RPMI8226 (cell line): ENCODE measurements around the gene SLC19A1.
"Not testable (repeated sequence)": the region's sequence is repeated elsewhere in the genome, so short reads cannot be mapped to it uniquely, and the experiment has no call there.

ENCODE experiments used
- DNase-seq: peaks from one replicate; pipeline ENCODE4 v3.0.0-alpha.2; 2015

The SLC19A1 gene

DNA sequence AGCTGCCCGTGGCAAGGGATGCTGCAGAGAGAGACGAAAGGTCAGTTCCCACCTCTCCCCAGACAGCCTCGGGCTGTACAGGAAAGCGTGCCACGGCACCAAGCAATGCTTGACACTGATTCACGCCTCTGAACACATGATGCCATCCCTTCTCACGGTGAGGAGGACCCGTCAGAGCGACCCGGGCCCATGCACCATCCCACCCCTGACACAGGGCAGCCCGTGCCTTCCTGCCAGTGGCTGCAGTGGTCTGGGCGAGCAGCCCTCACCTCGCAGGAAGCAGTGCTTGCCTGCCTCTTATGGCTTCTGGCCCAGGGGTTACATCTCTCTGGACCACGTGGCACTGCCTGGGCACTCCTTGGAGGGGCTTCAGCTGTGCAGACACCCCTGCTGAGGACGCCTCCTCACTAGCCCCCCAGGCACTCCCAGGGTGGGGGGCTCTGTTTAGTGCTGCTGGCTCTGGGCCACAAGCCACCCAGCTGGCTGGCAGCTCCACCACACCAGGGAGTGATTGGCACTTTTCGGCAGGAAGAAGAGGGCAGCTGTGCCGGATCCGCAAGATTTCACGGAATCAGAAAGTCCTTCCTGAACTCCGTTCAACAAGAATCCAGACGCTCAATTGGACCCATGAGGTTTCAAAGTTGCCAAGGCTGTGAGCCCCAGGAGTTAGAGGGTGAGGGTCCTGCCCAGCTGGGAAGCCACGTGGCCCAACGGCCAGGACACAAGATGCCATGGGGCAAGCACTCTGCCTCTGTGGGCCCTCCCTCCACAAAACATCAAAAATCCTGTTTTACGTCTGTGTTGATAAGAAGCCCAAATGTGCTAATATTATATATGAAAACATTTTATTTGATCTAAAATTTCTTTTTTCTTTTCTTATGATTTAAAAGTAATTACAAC is 34.8 kb upstream of the SLC19A1 start:
- DNase-seq: no peak

DNA sequence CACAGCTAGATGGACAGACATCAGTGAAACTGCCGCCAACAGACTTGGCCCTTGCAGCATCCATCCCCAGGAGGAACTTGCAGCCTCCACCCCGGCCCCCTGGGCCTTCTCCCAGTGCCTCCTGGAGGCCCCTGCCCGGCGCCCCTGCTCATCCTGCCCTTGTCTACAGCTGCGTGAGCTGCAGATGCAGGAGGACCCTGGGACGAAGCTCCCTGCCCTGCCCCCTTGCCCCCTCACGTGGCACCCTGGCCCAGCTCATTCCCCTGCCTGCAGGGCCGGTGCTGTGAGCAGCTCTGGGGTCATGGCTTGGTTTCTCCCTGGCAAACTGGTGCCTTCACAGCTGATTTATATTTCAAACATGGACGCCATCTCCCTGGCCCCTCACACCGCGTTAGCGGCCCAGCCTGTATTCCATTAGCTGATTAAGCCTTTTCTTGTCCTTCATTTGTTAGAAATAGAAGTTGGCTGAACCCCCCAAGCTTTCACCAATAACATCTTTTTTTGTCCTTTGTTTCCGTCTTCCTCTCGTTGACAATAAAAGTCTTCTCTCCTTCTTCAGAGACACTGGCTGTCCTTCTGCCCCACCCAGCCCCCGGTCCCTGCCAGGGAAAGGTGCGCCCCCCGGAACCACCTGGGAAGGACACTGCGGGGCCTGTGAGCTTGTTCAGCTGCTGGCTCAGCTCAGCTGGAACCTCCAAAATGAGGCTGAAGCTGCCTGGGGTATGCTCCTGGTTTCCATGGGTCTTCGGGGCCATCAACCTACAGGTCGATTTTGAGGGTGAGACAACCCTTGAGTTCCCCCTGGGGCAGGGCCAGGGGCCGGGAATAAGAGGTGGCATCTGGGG is 34.0 kb upstream of the SLC19A1 start:
- no peak for DNase-seq

DNA sequence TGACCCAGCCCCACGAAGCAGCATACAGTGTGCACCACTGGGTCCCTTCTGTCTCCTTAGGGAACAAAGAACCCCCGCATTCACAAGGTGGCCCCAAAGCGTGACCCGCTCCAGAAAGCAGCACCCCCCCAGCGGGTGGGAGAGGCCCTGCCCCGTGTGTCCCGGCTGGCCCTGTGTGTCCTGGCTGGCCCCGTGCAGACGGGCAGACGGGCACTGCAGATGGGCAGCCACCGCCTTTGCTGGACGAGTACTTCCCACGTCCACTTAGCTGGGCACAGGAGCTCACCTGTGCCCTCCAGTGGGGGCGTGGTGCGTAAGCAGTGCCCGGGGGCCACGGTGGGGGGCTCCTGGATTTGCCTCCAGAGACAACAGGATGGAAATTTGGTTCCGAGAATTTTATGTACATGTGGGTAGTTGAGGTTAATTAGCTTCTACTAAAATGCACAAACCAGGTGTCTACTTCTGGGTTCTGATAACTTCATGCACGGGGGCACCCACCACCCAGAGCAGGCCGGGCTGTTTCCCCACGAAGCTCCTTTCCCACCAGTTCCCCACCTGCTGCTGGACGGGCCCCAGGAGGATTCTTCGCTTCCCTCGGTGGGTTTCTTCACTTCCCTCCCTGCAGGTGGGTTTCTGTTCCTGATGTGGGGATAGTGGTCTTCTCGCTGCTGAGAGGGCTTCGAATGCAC is 33.2 kb upstream of the SLC19A1 start:
- no peak for DNase-seq

DNA sequence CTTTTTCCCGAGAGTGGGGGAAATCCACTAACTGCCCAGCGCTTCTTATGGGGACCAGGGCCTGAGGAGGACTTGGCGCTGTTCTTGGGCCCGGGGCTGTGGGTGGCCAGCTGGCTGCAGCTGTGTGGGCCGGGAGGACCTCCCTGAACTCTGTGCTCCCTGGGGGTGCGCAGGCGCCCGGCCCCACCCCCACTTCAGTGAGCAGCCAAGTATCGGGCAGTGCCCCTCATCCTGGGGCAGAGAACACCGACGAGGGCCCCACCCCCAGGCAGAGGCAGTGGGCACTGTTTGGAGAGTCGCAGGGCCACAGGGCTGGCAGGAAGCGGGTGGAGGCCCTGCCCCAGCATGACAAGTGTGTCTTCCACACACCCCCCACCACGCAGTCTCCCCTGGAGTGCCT is 32.5 kb upstream of the SLC19A1 start:
- DNase-seq: no peak

DNA sequence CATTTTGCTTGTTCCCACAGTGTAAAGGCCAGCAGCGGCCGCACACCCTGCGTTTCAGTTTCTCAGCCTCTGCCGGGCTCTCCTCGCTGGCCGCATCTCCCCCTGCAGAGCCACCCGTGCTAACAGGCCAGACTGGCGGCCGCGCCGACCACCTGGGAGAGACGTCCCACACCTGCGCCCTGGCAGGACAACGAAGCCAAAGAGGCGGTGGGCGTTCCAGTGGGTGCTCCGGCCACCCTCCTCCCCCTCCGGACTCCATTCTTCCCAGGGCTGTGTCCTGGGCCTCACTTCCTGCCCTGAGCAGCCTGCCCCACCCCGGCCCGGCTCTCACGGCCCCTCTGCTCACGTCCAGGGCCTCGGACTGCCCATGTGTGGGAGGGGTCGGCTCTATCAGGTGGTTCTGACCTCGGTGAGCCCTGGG is 31.9 kb upstream of the SLC19A1 start:
- no peak for DNase-seq

DNA sequence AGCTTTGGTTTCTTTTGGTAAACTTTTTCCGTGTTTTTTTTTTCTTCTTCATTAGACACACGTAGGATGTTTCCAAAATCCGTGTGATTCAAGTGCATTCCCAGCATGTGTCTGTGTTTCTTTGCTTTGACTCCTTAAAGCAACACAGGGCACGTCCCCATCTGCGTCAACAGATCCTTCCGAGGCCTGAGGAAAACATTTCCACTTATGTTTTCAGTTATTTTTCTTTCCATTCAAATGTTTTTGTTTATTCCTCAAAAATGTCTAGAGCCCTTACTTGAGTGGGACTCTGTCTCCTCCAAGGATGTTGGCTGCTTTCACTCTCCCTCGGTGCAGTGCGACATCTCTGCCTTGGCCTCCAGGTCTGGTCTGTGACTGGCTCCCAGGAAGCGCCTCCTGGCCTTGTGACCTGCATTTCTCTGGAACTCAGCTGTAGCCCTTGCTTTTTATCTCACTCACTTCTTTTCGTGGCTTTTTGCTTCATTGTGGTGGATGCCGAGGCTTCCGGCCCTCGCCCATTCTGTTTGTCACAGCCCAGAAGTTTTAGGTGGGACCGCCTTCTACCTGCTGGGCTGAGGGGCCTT is 31.3 kb upstream of the SLC19A1 start:
- DNase-seq: no peak

DNA sequence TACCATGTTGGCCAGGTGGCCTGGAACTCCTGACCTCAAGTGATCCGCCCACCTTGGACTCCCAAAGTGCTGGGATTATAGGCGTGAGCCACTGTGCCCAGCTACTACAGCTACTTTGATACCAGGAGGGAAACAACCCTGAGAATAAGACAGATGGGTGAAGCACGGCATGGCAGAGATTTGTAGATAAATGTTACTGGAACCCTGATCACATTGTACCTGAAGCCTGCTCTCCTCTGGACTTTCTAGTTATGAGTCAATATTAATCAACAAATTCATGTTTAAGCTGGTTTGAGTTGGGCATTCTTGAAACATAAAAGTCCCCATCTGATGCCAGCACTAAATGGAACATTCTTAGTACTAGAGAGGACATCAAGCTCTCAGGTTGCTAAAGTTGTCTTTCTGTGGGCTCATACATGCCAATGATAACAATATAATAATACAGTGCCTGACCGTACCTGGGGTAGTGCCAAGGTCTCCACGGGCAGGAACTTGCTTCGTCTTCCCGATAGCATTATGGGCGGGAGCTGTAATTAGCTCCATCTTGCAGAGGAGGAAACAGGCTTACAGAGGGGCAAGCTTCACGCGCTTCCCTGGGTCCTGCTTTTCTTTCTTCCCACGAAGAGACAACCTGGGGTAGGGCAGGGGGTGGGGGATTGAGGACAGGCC is 30.7 kb upstream of the SLC19A1 start:
- no peak for DNase-seq

DNA sequence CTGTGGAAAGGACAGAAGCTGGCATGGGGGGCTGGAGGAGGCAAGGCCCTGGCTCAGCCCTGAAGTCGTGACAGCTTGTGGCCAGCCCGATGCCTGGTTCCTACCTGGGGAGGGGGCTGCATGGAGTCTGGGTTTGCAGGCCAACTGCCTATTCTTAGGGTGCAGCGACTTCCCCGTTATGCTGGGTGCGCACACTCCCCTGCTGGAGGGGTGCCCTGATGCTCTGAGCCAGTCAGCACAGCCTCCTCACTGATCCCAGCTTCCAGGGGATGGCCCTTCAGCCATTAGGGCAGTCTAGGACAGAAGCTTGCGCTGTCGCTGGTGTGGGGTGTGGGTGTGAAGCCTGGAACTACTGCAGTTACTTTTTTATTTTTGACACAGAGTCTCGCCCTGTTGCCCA is 30.0 kb upstream of the SLC19A1 start:
- DNase-seq: no peak

DNA sequence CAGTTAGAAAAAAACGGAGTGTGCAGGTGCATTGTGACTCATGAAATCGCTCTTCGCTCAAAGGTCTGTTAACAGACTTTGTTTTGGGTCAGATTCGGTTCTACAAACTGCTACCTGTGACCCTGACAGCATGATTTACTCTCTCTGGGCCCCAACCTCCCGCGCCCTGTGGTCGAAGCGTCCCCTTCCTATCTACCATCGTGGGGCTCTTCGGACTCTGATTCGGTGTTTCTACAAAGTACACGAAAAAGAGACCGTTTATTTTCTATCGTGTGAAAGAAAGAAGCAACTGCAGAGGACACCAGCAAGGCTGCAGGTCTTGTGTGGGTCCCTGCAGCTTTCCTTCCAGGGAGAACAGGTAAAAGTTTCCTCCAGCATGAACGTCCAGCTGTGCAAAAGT is 29.4 kb upstream of the SLC19A1 start:
- no peak for DNase-seq

DNA sequence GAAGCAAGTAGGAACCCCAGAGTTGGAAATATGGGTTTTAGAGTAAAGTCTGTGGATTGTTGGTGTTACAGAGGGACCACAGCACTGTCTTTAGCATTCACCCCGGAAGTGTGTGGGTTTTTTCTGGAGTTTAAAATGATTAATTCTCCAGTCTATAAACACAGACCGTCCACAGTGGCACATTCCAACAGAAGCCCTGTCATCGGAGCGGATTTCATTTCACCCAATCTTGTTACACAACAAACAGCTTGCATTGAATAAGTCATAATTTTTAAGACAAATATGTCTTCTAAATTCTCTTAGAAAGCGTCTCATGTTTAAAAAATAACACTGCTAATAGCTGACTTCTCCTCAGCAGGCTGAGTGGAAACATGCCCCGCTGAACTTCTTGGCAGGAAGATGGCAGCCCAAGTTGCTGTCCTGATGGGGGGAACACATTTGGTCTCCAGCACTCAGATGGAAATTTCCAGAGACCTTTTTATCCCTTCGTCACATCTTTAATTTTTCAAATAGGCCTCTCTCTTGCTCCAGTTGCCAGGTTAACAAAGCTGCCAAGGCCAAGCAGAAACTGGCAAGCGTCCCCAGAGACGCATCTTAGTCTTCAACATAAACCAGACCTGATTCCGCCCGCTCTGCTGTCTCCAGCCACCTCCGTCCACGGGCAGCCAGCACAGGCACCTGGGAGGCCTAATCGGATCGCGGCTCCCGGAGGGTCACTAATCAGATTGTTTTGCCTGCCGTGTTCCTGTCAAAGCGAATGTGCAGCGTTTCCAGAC is 28.8 kb upstream of the SLC19A1 start:
- no peak for DNase-seq

DNA sequence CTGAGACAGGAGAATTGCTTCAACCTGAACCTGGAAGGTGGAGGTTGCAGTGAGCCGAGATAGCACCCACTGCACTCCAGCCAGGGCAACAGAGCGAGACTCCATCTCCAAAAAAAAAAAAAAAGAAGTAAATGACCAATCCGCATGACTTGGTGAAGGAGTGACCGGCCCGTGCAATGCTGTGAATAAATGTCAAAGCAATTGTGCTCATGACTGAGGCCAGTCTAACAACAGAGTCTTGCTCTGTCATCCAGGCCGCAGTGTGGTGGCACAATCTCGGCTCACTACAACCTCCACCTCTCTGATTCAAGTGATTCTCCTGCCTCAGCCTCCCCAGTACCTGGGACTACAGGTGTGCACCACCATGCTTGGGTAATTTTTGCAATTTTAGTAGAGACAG is 27.8 kb upstream of the SLC19A1 start:
- DNase-seq: no peak

DNA sequence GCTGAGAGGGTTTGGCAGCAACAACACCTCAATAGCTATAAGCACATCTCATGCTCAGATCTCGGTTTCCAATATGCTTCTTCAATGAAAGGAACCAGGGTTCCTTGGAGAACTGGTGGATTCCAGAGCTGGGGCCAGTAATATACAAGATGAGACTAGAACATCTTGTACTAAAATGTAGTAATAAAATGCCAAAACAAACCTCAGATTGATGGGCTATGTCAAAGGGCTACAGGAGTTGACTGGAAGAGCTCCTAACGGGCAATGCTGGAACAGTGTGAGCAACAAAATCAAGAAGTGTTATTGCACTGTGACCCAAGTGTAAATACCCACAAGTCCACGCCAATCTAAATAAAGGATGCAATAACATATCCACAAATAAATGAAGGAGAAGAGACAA is 26.1 kb upstream of the SLC19A1 start:
- DNase-seq: no peak

DNA sequence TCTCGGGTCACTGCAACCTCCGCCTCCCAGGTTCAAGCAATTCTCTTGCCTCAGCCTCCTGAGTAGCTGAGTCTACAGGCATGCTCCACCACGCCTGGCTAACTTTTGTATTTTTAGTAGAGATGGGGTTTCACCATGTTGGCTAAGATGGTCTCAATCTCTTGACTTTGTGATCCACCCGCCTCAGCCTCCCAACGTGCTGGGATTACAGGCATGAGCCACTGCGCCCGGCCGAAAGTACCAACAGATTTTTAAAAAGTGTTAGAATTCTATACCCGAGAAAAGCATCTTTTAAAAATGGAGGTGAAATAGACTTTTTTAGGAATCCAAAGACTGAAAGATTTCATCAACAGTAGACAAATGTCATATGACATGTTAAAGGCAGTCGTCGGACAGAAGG is 21.9 kb upstream of the SLC19A1 start:
- DNase-seq: not testable (repeated sequence)

DNA sequence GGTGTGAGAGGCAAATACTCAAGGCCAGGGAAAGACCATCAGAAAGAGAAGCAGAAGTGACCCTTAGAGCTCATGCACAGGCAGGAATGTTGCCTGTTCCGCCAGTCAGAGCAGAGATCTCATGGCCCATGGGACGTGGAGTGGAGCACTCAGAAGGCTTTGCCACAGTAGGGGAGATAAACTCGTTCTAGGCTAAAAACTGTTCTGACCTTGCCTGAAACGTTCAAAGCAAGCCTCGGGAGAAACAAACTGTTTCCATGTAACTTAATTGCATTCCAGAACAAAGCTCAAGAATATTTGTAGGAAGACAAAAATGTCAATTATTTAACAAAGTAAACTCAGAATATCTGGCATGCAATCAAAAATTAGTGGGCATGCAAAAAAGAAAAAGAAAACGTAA is 20.7 kb upstream of the SLC19A1 start:
- DNase-seq: no peak

DNA sequence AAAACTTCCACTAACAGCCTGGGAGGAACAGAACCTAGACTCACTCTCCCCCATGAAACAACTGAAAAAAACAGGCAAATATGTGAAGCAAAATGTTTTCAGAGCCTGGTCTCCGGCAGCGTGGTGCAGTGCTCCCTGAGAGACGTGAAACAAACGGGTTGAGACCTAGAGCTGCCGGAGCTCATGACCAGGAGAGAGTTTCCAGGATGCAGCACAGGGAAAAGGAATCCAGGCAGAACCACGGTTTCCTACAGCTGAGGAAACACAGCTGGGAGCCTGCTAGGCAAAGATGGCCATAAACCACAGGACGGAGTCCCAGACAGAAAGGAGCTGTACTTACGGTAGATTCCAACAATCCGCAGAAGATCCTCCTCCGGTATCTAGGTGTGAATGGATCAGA is 20.2 kb upstream of the SLC19A1 start:
- no peak for DNase-seq

DNA sequence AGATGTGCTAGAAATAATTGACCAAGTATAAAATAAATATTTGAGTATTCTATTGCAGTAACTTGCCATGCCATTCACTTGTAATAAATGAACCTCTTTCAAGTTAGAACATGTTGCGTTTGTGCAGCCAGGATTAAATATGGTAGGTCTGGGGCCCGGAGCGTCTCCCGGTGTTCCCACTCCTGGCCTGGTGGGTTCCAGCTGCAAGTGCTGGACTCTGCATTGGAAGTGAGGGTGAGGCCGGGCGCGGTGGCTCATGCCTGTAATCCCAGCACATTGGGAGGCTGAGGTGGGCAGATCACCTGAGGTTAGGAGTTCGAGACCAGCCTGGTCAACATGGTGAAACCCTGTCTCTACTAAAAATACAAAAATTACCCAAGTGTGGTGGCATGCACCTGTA is 19.0 kb upstream of the SLC19A1 start:
- not testable (repeated sequence) for DNase-seq

DNA sequence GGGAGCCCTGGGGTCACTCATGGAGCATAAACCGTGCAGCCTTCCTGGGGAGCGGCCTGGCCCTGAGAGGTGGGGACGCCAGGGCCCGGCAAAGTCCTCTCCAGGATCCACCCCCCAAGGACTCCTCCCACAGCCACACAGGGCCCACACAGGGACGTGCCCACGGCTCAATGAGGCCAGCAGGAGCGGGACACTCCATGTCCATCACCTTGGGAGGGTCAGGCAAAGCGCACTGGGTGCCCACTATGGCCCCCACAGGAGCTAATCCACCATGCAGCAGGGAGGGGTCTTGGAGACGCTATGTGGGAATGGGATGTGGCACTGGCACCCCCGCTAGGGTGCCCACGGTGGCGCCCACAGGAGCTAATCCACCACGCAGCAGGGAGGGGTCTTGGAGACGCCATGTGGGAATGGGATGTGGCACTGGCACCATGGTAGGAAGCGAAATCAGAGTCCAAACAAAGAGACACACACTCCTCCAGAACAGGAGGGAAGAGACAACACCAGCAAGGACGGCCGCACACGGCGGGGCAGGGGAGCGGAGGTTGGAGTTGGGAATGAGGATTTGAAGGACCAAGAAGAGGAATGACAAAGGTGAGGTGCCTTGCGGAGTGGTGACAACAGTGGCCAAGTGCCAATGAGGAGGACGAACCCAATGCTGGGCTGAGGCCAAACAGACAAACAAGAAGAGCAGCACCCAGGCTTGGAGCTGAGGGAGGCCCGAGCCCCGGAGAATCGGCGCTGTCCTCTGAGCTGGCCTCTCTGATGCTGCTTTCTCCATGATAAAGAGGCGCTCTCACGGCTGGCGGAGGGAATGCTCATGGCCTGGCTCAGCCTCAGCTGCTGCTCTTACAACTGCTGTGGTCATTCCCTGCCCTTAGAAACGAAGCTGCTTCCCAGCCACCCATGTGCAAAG is 18.1 kb upstream of the SLC19A1 start:
- no peak for DNase-seq

DNA sequence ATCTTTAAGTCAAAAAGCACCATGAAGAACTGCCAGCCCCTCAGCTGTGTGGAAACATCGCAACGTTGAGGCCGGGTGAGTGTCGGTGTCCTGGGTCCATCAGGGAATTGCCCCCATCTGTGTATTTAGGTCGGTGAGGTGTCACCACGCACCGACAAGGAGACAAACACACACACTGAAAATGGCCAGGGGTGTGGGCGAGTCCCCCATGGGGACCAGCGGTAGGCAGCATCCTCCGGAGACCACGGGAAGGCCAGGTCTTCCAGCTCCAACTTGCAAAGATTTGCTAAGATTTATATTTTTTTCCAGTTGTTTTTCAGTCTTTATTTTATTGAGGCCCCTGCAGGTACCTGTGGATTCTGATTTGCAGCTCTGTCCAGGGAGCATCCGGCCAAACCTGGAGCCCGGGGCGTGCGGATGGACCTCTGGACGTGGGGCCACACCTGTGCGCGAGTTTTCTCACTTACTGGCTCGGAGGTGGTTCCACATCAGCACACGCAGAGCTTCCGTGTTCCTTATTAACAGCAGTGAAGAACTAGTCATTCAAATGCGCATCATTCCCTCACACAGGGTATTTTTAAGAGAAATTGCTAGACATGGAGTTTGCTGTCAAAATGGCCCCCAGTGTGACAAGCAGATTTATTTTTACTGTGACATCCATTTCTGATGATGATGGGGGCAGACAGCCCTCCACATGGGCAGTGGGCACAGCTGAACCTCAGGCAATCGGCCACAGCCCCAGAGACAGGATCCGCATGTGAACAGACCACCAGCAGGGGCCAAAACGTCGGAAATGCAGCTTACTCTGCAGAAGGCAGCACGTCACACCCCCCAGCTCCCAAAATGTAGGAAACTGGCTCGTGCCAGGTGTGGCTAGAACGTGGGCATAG is 17.2 kb upstream of the SLC19A1 start:
- DNase-seq: no peak

DNA sequence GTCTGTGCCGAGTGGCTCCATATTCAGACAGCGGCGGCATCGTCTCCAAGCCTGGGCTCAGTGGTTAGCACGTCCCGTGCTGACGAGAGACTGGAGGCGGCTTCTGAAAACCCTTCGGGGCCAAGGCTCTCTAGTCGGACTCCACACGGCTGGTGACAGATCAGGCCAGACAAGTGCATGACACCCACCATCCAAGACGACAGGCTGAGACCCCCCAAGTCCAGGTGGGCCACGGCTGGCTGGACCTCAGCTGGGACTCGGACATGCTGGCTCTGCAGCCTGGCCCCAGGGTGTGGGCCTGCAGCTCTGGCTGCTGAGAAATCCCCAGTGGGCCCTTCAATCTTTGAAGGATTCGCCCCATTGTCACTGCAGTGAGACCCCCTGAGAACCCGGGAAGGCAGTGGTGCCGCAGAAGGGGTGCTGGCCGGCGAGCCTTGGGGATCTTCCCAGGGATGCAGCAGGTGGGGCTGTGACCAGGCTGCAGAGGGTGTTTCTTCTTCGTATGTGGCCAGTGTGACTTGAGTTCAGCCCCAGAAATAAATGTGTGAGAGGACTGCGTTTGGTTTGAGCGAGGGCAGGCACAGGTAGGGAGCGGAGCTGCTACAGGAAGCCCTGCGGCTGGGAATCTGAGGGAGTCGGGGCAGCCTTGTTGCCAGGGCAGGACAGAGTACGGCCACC is 15.9 kb upstream of the SLC19A1 start:
- DNase-seq: no peak
